ENCODE measurements around the gene SSB. TPM values are rescaled to one million over a fixed set of nuclear protein-coding genes. Genes with fewer than 3 reads are reported as not detected.
A peak's percentile ranks its signal among the peaks of the same experiment; 100 is the strongest.

The SSB gene
- polyA plus RNA-seq, 1 donor from 2014 or later: 214 TPM

- Histone ChIP-seq H3K9ac (ENCODE audit: low read length) (peak within 1 kb of the TSS; percentile 87), H4K20me1 (ENCODE audit: insufficient read depth) (peaks cover 3% of the 10 kb centered on the region), H3K9me2 (ENCODE audit: insufficient read depth, low read length) (no peaks in the 10 kb centered on the region), H3F3A (ENCODE audit: insufficient read depth, low read length, poor library complexity, severe bottlenecking) (no peaks in the 10 kb centered on the region), H3K79me2 (replicated peaks; ENCODE audit: insufficient read depth, low read length) (peaks cover 48% of the 10 kb centered on the region), H2AFZ (ENCODE audit: low read depth, low read length) (peak within 1 kb of the TSS; percentile 83), H3K4me3 (ENCODE audit: low read length) (peak within 1 kb of the TSS; percentile 99), H3K27ac (ENCODE audit: low read length) (peak within 1 kb of the TSS; percentile 78), H3K36me3 (ENCODE audit: insufficient read depth, low read length) (no peaks in the 10 kb centered on the region), H3K27me3 (ENCODE audit: insufficient read depth, low read depth, low read length) (no peaks in the 10 kb centered on the region), H3K4me2 (ENCODE audit: low read length) (peak within 1 kb of the TSS; percentile 99), H3K9me3 (ENCODE audit: low read length) (no peaks in the 10 kb centered on the region)
- TF ChIP-seq TAF1 (IDR thresholded peaks at IDR 0.05; ENCODE audit: low read depth) (peak; percentile 75), RAD21 (conservative IDR thresholded peaks at IDR 0.05) (peak; percentile 9), EZH2 (IDR thresholded peaks at IDR 0.05; ENCODE audit: borderline replicate concordance, insufficient read depth, low read length, poor library complexity, severe bottlenecking) (no peak), POLR2AphosphoS5 (IDR thresholded peaks at IDR 0.05) (peak; percentile 91), SMC3 (conservative IDR thresholded peaks at IDR 0.05; ENCODE audit: poor library complexity) (peak; percentile 36), MXI1 (conservative IDR thresholded peaks at IDR 0.05; ENCODE audit: poor library complexity, severe bottlenecking) (no peak), EP300 (conservative IDR thresholded peaks at IDR 0.05; ENCODE audit: poor library complexity, severe bottlenecking) (peak; percentile 37), CTCF (IDR thresholded peaks at IDR 0.05; ENCODE audit: poor library complexity, severe bottlenecking) (peak; percentile 38)
- TF ChIP-seq, protein P1, sequence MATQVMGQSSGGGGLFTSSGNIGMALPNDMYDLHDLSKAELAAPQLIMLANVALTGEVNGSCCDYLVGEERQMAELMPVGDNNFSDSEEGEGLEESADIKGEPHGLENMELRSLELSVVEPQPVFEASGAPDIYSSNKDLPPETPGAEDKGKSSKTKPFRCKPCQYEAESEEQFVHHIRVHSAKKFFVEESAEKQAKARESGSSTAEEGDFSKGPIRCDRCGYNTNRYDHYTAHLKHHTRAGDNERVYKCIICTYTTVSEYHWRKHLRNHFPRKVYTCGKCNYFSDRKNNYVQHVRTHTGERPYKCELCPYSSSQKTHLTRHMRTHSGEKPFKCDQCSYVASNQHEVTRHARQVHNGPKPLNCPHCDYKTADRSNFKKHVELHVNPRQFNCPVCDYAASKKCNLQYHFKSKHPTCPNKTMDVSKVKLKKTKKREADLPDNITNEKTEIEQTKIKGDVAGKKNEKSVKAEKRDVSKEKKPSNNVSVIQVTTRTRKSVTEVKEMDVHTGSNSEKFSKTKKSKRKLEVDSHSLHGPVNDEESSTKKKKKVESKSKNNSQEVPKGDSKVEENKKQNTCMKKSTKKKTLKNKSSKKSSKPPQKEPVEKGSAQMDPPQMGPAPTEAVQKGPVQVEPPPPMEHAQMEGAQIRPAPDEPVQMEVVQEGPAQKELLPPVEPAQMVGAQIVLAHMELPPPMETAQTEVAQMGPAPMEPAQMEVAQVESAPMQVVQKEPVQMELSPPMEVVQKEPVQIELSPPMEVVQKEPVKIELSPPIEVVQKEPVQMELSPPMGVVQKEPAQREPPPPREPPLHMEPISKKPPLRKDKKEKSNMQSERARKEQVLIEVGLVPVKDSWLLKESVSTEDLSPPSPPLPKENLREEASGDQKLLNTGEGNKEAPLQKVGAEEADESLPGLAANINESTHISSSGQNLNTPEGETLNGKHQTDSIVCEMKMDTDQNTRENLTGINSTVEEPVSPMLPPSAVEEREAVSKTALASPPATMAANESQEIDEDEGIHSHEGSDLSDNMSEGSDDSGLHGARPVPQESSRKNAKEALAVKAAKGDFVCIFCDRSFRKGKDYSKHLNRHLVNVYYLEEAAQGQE (IDR thresholded peaks at IDR 0.05; ENCODE audit: borderline replicate concordance): peak; percentile 48
Observed at GRCh38 chr2:169827272-169828140, 28.8 kb downstream of the SSB start, which contains the start of gene UBR3. Gene UBR3, plus strand, starts transcription at chr2:169827454. Its CDS starts 54 bp downstream, at chr2:169827508.

DNA sequence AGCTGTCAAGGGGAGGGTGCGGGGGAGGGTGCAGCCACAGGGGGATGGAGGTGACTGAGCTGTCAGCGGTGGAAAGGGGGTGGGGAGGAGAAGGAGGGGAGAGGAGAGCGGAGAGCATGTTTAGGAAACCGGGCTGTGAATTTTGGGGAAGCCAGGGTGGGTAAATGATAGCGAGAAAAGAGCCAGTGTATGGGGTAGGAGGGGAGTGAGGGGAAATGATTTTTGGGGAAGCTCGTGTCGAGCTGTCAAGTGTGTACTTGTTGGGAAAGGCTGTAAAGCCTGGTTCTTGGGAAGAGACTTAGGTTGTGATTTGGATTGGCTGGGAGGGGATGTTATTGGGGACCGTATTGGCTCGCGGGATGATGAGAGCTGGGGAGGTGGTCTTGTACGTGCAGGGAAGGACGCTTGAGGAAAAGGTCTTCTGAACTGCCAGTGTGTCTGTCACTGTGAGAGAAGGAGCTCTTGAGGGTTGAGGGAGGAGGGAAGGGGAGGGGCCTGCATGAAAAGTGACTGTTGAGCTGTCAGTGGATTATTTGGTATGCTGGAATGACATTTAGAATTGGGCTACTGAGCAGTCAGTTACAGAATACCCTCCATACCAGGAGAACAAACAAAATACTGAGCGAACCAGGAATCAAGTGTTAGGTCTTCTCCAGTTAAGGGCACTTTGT, 29.6 kb downstream of the SSB start:
- H3K9me2 ChIP-seq (ENCODE audit: insufficient read depth, low read length): no peaks in the 10 kb centered on the region
- H3K36me3 ChIP-seq (ENCODE audit: insufficient read depth, low read length): no peaks in the 10 kb centered on the region
- H3K9ac ChIP-seq (ENCODE audit: low read length): peak overlapping the region; percentile 87
- peak overlapping the region; percentile 83 for H2AFZ ChIP-seq (ENCODE audit: low read depth, low read length)
- no peaks in the 10 kb centered on the region for H3F3A ChIP-seq (ENCODE audit: insufficient read depth, low read length, poor library complexity, severe bottlenecking)
- no peaks in the 10 kb centered on the region for H3K27me3 ChIP-seq (ENCODE audit: insufficient read depth, low read depth, low read length)
- H3K27ac ChIP-seq (ENCODE audit: low read length): peak overlapping the region; percentile 78
- peak; percentile 88 for TF ChIP-seq MXI1 (conservative IDR thresholded peaks at IDR 0.05; ENCODE audit: poor library complexity, severe bottlenecking)
- TF ChIP-seq RAD21 (conservative IDR thresholded peaks at IDR 0.05): no peak
- TF ChIP-seq POLR2AphosphoS5 (IDR thresholded peaks at IDR 0.05): peak; percentile 17
- peak; percentile 57 for TF ChIP-seq TAF1 (IDR thresholded peaks at IDR 0.05; ENCODE audit: low read depth)
- peak; percentile 52 for TF ChIP-seq EP300 (conservative IDR thresholded peaks at IDR 0.05; ENCODE audit: poor library complexity, severe bottlenecking)
- H3K79me2 ChIP-seq (replicated peaks; ENCODE audit: insufficient read depth, low read length): peaks cover 45% of the 10 kb centered on the region
- H3K4me2 ChIP-seq (ENCODE audit: low read length): peak overlapping the region; percentile 99
- H3K9me3 ChIP-seq (ENCODE audit: low read length): no peaks in the 10 kb centered on the region
- peak overlapping the region; percentile 99 for H3K4me3 ChIP-seq (ENCODE audit: low read length)
- peaks cover 3% of the 10 kb centered on the region for H4K20me1 ChIP-seq (ENCODE audit: insufficient read depth)

All from neural cell (in vitro differentiated cells).